Measurements from ENCODE around the gene TEDC2. TPM values are rescaled to one million over a fixed set of nuclear protein-coding genes. Genes with fewer than 3 reads are reported as not detected.

Gene TEDC2
- total and polyA plus RNA-seq, 9 of the 15 experiments (the other 6 are each of a cell fraction or from before 2014, with no cell fraction given), result 0.75 to 57.0 (median 17.6) TPM

DNA sequence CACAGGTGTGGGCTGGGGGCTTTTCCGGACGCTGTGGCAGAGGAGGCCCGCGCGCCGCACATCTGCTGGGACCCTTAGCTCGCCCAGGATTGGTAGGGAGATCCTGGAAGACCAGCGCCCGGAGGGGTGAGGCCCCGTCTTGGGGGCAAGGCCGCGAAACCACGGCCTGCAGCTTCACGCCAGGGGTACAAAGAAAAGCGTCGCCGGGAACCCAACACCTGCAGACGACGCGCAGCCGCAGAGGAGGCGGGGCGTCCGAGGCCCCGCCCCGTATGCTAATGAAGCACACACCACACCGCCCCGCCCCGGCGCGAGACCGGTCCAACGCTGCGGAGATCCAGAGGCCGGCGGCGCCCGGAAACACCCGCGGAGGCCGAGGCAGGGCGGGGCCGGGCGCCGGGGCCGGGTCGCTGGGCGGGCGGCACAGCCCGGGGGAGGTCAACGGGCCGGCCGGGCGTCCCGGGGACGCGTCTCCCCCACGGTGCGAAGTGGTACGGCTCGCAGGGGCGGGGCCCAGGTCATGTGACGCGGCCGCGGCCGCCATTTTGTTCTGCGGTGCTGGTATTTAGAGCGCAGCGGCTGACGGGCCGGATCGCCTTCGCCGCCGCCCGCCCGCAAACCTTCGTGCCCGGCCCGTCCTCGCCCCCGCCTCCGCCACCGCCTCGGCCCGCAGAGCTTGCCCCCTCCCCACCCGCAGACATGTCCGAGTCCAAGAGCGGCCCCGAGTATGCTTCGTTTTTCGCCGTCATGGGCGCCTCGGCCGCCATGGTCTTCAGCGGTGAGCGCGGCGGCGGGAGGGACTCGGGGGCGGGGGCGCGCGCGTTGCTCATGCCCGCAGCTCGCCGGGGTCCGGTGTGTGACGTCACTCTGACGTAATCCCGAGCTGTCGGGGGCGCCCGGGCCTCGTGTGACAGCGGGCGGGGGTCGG, 53.8 kb downstream of the TEDC2 start, which contains the start of gene ATP6V0C (continued):
- TF ChIP-seq, protein P1, sequence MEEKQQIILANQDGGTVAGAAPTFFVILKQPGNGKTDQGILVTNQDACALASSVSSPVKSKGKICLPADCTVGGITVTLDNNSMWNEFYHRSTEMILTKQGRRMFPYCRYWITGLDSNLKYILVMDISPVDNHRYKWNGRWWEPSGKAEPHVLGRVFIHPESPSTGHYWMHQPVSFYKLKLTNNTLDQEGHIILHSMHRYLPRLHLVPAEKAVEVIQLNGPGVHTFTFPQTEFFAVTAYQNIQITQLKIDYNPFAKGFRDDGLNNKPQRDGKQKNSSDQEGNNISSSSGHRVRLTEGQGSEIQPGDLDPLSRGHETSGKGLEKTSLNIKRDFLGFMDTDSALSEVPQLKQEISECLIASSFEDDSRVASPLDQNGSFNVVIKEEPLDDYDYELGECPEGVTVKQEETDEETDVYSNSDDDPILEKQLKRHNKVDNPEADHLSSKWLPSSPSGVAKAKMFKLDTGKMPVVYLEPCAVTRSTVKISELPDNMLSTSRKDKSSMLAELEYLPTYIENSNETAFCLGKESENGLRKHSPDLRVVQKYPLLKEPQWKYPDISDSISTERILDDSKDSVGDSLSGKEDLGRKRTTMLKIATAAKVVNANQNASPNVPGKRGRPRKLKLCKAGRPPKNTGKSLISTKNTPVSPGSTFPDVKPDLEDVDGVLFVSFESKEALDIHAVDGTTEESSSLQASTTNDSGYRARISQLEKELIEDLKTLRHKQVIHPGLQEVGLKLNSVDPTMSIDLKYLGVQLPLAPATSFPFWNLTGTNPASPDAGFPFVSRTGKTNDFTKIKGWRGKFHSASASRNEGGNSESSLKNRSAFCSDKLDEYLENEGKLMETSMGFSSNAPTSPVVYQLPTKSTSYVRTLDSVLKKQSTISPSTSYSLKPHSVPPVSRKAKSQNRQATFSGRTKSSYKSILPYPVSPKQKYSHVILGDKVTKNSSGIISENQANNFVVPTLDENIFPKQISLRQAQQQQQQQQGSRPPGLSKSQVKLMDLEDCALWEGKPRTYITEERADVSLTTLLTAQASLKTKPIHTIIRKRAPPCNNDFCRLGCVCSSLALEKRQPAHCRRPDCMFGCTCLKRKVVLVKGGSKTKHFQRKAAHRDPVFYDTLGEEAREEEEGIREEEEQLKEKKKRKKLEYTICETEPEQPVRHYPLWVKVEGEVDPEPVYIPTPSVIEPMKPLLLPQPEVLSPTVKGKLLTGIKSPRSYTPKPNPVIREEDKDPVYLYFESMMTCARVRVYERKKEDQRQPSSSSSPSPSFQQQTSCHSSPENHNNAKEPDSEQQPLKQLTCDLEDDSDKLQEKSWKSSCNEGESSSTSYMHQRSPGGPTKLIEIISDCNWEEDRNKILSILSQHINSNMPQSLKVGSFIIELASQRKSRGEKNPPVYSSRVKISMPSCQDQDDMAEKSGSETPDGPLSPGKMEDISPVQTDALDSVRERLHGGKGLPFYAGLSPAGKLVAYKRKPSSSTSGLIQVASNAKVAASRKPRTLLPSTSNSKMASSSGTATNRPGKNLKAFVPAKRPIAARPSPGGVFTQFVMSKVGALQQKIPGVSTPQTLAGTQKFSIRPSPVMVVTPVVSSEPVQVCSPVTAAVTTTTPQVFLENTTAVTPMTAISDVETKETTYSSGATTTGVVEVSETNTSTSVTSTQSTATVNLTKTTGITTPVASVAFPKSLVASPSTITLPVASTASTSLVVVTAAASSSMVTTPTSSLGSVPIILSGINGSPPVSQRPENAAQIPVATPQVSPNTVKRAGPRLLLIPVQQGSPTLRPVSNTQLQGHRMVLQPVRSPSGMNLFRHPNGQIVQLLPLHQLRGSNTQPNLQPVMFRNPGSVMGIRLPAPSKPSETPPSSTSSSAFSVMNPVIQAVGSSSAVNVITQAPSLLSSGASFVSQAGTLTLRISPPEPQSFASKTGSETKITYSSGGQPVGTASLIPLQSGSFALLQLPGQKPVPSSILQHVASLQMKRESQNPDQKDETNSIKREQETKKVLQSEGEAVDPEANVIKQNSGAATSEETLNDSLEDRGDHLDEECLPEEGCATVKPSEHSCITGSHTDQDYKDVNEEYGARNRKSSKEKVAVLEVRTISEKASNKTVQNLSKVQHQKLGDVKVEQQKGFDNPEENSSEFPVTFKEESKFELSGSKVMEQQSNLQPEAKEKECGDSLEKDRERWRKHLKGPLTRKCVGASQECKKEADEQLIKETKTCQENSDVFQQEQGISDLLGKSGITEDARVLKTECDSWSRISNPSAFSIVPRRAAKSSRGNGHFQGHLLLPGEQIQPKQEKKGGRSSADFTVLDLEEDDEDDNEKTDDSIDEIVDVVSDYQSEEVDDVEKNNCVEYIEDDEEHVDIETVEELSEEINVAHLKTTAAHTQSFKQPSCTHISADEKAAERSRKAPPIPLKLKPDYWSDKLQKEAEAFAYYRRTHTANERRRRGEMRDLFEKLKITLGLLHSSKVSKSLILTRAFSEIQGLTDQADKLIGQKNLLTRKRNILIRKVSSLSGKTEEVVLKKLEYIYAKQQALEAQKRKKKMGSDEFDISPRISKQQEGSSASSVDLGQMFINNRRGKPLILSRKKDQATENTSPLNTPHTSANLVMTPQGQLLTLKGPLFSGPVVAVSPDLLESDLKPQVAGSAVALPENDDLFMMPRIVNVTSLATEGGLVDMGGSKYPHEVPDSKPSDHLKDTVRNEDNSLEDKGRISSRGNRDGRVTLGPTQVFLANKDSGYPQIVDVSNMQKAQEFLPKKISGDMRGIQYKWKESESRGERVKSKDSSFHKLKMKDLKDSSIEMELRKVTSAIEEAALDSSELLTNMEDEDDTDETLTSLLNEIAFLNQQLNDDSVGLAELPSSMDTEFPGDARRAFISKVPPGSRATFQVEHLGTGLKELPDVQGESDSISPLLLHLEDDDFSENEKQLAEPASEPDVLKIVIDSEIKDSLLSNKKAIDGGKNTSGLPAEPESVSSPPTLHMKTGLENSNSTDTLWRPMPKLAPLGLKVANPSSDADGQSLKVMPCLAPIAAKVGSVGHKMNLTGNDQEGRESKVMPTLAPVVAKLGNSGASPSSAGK (IDR thresholded peaks at IDR 0.05), result no peak; the same call in 1 of the 2 replicates
- no peak for TF ChIP-seq HNRNPLL (IDR thresholded peaks at IDR 0.05; ENCODE audit: low read depth, low read length, poor library complexity, severe bottlenecking)
- no peak for TF ChIP-seq ZNF280A (IDR thresholded peaks at IDR 0.05; ENCODE audit: low read depth, partially characterized antibody)
- TF ChIP-seq ZBTB34 (CRISPR knock-in tag; IDR thresholded peaks at IDR 0.05), result no peak
- TF ChIP-seq BRD9 (IDR thresholded peaks at IDR 0.05; ENCODE audit: low read depth, partially characterized antibody), result no peak
- TF ChIP-seq KLF1 (tag; IDR thresholded peaks at IDR 0.05), result peak; percentile 81; the same call in 1 of the 2 replicates
- TF ChIP-seq, protein P2, sequence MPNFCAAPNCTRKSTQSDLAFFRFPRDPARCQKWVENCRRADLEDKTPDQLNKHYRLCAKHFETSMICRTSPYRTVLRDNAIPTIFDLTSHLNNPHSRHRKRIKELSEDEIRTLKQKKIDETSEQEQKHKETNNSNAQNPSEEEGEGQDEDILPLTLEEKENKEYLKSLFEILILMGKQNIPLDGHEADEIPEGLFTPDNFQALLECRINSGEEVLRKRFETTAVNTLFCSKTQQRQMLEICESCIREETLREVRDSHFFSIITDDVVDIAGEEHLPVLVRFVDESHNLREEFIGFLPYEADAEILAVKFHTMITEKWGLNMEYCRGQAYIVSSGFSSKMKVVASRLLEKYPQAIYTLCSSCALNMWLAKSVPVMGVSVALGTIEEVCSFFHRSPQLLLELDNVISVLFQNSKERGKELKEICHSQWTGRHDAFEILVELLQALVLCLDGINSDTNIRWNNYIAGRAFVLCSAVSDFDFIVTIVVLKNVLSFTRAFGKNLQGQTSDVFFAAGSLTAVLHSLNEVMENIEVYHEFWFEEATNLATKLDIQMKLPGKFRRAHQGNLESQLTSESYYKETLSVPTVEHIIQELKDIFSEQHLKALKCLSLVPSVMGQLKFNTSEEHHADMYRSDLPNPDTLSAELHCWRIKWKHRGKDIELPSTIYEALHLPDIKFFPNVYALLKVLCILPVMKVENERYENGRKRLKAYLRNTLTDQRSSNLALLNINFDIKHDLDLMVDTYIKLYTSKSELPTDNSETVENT (CRISPR knock-in tag; IDR thresholded peaks at IDR 0.05), result peak; percentile 82
- TF ChIP-seq RHOXF2B (CRISPR knock-in tag; conservative IDR thresholded peaks at IDR 0.05), result no peak

All from K562 (cell line).